GM12872 (cell line): Measurements from ENCODE around the gene SYT1.

Experiments used
- CTCF ChIP-seq: IDR thresholded peaks from 3 replicates; pipeline ENCODE4 v1.5.1; 2011; ENCODE audit warnings: low read depth, mild to moderate bottlenecking, low read length, moderate library complexity; ENCODE audit not compliant: insufficient read depth

Gene SYT1

GRCh38 chr12:79086541-79087296, 222.1 kb downstream of the SYT1 start:
- no peak for TF ChIP-seq CTCF

- TF ChIP-seq CTCF = no peak
Measured at GRCh38 chr12:79098530-79098929, 234.0 kb downstream of the SYT1 start.

GRCh38 chr12:79108962-79109361, 244.4 kb downstream of the SYT1 start:
- TF ChIP-seq CTCF = no peak

GRCh38 chr12:79114896-79115295, 250.3 kb downstream of the SYT1 start:
- TF ChIP-seq CTCF = no peak

GRCh38 chr12:79115743-79116142, 251.2 kb downstream of the SYT1 start:
- TF ChIP-seq CTCF = no peak

- TF ChIP-seq CTCF = no peak
Measured at GRCh38 chr12:79119796-79120195, 255.2 kb downstream of the SYT1 start.

- peak; percentile 58; the same call in 2 of the 3 replicates for TF ChIP-seq CTCF
Measured at GRCh38 chr12:79121486-79121885, 256.9 kb downstream of the SYT1 start.
